ENCODE data around the gene PTTG1IP.

PTTG1IP gene

GRCh38 chr21:44799646-44800045 lies 73.8 kb downstream of the PTTG1IP start:
- no peak overlapping the region for H3K4ac ChIP-seq (ENCODE audit: low read depth, low read length)
- H2BK120ac ChIP-seq (ENCODE audit: low read depth, low read length): no peak overlapping the region
- H3K9ac ChIP-seq (ENCODE audit: low read length): peak overlapping the region; percentile 24
- no peak overlapping the region for H3K4me2 ChIP-seq (ENCODE audit: low read length)
- H4K5ac ChIP-seq (ENCODE audit: low read length): no peak overlapping the region
- no peak overlapping the region for H2BK5ac ChIP-seq (ENCODE audit: low read length)
- H2BK15ac ChIP-seq (replicated peaks; ENCODE audit: low read depth): no peak overlapping the region
- peaks cover 56% of the 10 kb centered on the region for H3K79me2 ChIP-seq (ENCODE audit: control insufficient read depth, insufficient read depth, low read length)
- no peak overlapping the region for H4K8ac ChIP-seq (ENCODE audit: low read depth, low read length)
- H3K27me3 ChIP-seq (ENCODE audit: insufficient read depth, low read length, poor library complexity): no peaks in the 10 kb centered on the region
- no peak for DNase-seq
- no peaks in the 10 kb centered on the region for H3K36me3 ChIP-seq (ENCODE audit: control insufficient read depth, insufficient read depth, low read length)
- H3K4me1 ChIP-seq (ENCODE audit: control insufficient read depth, low read depth, low read length): peaks cover 4% of the 10 kb centered on the region
- no peak overlapping the region for H3K27ac ChIP-seq (ENCODE audit: low read depth, low read length)
- WGBS (ENCODE audit: extremely low coverage, insufficient coverage, low lambda C conversion rate): no CpG with 5 or more reads among the region's 1 CpG
- H3K23ac ChIP-seq (ENCODE audit: low read length): no peak overlapping the region
- no peak overlapping the region for H3K18ac ChIP-seq (ENCODE audit: low read length)
- no peak overlapping the region for H2AK5ac ChIP-seq (ENCODE audit: low read length)
- H3K56ac ChIP-seq (ENCODE audit: low read length): no peak overlapping the region
- no peak overlapping the region for H3K4me3 ChIP-seq (ENCODE audit: low read length)
- H3K79me1 ChIP-seq (ENCODE audit: low read length): peaks cover 19% of the 10 kb centered on the region
